ENCODE results near the gene ABCF2.

Gene ABCF2

DNA sequence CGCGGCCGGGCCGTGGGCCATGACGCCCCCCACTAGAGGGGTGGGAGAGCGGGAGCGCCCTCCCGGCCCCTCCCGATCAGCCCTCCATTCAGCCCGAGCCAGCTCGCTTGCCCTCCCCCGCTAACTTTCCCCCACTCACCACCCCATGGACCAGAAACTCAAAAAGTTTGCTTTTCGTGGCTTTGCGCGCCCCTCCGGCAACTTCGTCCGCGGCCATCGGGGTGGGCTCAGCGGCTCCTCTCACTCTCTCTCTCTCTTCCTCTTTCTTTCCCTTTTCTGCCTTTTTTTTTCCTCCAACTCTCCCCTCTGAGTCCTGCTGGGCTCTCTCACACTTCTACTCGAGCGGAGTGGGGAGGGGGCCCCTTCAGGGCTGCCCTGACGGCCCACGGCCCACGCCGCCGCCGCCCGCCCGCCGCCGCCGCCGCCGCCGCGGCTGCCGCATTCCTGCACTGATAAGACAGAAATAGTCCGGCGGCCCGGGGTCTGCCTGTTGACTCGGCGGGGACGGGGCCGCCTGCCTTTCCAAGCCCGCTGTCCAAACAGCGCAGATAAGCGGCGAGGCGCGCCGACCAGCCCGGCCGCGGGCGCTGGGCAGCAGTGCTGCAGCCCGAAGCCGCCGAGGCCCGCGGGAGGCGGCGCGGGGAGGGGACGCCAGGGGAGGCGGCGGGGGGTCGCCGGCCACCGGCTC, 21.5 kb upstream of the ABCF2 start, which contains the start of gene SMARCD3:
TSS of gene SMARCD3 (minus strand) at position 349 of the 688 bp plus-strand sequence. CDS start at position 217, 132 bp downstream.
- H3K4me3 ChIP-seq (ENCODE audit: low read depth, low read length), result no peak within 1 kb of the TSS
- TF ChIP-seq, protein P1, sequence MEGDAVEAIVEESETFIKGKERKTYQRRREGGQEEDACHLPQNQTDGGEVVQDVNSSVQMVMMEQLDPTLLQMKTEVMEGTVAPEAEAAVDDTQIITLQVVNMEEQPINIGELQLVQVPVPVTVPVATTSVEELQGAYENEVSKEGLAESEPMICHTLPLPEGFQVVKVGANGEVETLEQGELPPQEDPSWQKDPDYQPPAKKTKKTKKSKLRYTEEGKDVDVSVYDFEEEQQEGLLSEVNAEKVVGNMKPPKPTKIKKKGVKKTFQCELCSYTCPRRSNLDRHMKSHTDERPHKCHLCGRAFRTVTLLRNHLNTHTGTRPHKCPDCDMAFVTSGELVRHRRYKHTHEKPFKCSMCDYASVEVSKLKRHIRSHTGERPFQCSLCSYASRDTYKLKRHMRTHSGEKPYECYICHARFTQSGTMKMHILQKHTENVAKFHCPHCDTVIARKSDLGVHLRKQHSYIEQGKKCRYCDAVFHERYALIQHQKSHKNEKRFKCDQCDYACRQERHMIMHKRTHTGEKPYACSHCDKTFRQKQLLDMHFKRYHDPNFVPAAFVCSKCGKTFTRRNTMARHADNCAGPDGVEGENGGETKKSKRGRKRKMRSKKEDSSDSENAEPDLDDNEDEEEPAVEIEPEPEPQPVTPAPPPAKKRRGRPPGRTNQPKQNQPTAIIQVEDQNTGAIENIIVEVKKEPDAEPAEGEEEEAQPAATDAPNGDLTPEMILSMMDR (IDR thresholded peaks at IDR 0.05; ENCODE audit: borderline replicate concordance, insufficient read depth, low read depth, low read length), result no peak

DNA sequence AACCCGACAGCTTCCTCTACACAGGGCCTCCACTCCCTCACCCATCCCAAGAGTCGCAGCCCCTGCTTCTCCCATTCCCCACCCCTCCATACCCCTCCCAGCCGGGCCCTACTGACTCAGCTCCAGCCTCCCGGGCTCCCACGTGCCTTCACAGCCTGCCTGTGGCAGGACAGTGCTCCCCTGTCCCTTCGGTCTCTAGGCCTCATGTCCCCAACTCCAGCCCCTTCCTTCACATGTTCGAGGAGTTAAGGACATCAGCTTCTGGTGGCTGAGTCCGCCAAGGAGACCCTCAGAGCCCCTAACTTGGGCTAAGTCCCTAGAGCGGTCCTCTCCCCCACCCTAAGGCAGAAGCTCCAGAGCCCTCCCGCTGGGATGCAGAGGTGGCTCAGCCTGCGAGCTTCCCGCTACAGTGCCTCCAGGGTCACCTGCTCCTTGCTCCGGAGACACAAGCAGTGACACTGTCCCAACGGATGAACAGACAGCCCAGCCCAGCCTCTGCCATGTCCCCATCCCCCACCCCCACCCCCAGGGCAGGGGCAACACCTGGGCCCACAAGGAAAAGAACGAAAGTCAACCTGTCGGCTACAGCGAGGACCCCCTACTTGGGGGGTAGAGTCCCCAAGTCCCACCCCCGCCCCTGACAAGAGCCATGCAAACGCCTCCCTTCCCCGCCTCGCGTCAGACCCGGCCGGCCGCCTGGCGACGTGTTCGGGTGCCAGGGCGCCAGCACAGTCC, 20.8 kb upstream of the ABCF2 start:
- TF ChIP-seq, protein P1 (IDR thresholded peaks at IDR 0.05; ENCODE audit: borderline replicate concordance, insufficient read depth, low read depth, low read length), result no peak
- no peak overlapping the region for H3K4me3 ChIP-seq (ENCODE audit: low read depth, low read length)

DNA sequence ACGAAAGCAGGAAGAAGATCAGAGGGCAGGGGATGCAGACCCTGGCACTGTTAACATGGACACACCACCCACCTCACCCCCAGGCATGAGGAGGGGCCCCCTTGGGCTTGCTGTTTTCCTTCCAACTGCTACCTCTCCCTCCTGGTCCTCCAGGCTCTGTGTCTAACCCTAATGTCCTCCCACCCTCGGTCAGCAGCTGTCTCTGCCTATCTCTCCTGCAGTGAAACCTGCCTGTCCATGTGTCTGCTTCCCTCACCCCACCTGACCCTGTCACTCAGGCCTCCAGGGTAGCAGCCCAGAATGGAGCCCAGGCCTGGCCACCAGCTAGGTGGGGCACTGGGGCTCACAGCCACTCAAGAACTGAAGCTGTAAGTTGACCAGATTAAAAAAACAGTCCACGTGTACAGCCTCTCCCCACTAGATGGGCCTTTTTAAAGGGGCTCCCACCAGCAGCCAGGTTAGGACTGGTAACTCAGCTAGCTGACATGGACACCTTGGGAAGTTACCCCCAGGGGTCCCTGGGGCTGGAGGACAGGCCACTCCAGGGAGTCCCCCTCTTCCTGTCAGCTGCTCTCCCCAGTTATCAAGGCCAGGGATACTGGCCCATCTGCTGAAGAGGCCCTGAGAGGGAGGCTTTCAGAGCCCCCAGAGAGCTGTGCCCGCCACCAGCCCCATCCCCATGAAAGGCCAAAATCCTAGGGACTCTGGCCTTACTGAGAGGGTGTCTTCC, 20.0 kb upstream of the ABCF2 start:
- no peak overlapping the region for H3K4me3 ChIP-seq (ENCODE audit: low read depth, low read length)
- TF ChIP-seq, protein P1 (IDR thresholded peaks at IDR 0.05; ENCODE audit: borderline replicate concordance, insufficient read depth, low read depth, low read length), result no peak

DNA sequence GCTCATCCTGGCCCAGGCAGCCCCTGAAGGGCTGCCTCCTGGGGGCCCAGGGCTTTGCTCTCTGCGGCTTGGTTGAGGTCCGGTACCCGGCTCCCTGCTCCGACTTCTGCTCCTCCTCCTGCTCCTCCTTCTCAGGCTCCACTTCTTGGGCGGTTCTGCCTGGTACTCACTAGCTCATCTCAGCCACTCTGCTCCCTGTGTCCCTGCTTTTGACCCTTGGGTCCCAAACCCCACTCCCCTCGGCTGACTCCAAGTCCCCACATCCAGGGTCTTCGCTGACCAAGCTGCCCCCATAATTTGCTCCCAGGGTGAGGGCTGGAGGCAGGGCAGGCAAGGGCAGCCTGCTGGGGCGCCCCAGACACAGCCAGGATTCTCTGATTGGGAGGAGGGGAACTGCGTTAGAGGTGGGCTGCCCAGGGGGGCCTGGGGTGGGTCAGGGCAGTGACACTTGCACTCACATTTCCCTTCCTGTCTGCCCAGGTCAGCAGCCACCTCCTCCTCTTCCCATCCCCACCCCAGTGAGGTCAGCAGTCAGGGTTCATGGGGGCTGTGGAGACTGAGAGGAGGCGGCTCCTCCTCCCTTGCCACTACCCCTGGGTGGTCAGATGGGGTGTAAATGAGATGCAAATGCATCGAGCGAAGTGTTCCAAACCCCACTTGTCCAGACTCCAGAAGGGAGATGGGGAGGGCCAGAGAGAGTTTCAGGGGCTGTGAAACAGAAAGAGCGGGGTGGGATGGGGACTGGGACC, 19.3 kb upstream of the ABCF2 start:
- TF ChIP-seq, protein P1 (IDR thresholded peaks at IDR 0.05; ENCODE audit: borderline replicate concordance, insufficient read depth, low read depth, low read length), result no peak
- no peak overlapping the region for H3K4me3 ChIP-seq (ENCODE audit: low read depth, low read length)

DNA sequence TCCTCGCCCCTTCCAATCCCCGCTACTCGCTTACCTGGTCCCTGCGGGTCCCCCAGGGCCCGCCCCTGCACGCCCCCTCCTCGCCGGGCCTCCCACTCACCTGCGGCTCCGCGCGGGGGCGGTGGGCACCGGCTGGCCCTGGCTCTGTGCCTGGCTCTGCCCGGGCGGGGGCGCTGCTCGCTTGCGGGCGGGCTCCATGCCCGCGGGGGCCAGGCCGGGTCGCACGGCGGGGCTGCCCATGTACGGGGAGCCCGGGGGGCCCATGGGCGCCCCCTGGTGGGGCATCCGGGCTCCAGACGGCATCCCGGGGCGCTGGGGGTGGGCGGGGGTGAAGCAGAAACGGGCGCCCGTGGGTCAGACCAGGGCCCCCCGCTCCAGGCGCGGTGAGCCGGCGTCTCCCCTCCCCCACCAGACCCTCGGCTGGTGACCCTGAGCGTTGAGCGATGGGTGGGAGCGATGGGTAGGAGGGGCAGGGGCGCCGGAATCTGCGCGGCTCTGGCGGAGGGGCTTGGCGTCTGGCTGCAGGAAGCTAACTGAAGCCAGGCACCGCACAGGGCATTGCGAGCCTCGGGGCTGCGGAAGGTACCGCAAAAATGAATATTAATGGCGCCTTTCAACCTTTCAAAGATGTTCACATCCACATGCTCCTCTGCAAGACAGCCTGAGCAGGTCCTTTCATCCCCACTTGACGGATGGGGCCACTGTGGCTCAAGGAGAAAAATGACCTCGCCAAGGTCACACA, 18.5 kb upstream of the ABCF2 start:
- no peak overlapping the region for H3K4me3 ChIP-seq (ENCODE audit: low read depth, low read length)
- TF ChIP-seq, protein P1 (IDR thresholded peaks at IDR 0.05; ENCODE audit: borderline replicate concordance, insufficient read depth, low read depth, low read length), result peak; percentile 80

DNA sequence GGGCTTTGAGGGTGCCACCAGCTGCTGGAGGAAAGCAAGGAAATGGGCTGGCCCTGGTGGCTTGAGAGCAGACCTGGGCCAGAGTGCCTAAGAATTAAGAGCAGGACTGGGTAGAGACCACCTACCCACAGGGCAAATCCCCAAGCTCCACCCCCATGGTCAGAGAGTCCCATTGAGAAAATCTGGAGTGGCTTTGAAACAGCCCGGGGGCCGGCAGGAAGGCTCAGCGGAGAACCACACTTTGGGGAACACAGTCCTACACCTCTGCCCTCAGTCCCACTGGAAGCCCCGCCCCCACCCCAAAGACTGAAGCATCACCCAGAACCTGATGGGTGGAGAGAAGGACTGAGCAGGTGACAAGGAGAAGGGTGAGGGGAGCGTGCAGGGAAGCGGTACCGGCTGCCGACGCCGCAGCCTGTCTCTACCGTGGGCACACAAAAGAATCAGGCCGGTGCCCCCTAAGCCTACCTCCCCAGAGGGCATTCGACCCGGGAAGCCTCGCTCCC, 17.9 kb upstream of the ABCF2 start:
- TF ChIP-seq, protein P1 (IDR thresholded peaks at IDR 0.05; ENCODE audit: borderline replicate concordance, insufficient read depth, low read depth, low read length), result no peak
- H3K4me3 ChIP-seq (ENCODE audit: low read depth, low read length), result no peak overlapping the region
